GM18519 (cell line): ENCODE data around the gene WNT3A.

Experiments
- ATAC-seq: cut with Tn5 transposase; IDR thresholded peaks from one replicate; pipeline ENCODE4 v1.9.1; 2021; ENCODE audit warnings: mild to moderate bottlenecking, moderate library complexity; ENCODE audit not compliant: unreplicated experiment, low FRiP score

The WNT3A gene

GRCh38 chr1:228045871-228046270, 39.1 kb downstream of the WNT3A start:
- no peak for ATAC-seq

GRCh38 chr1:228046421-228047182, 39.8 kb downstream of the WNT3A start:
- ATAC-seq = no peak

GRCh38 chr1:228047183-228047466, 40.3 kb downstream of the WNT3A start:
- ATAC-seq = no peak

GRCh38 chr1:228048120-228048519, 41.3 kb downstream of the WNT3A start:
- no peak for ATAC-seq

- no peak for ATAC-seq
These were observed 42.0 kb downstream of the WNT3A start for GRCh38 chr1:228048659-228049298.

GRCh38 chr1:228050571-228051231, 43.9 kb downstream of the WNT3A start:
- ATAC-seq = no peak

- no peak for ATAC-seq
These were observed 51.6 kb downstream of the WNT3A start for GRCh38 chr1:228058172-228058948.

- ATAC-seq = no peak
These were observed 52.3 kb downstream of the WNT3A start for GRCh38 chr1:228058949-228059633.

GRCh38 chr1:228059634-228060457, 53.0 kb downstream of the WNT3A start:
- no peak for ATAC-seq

GRCh38 chr1:228060458-228061190, 53.8 kb downstream of the WNT3A start:
- ATAC-seq = no peak

GRCh38 chr1:228061411-228062084, 54.8 kb downstream of the WNT3A start:
- no peak for ATAC-seq

GRCh38 chr1:228062085-228062791, 55.4 kb downstream of the WNT3A start:
- no peak for ATAC-seq

GRCh38 chr1:228062812-228063211, 56.0 kb downstream of the WNT3A start:
- no peak for ATAC-seq

- no peak for ATAC-seq
These were observed 56.7 kb downstream of the WNT3A start for GRCh38 chr1:228063251-228064191.

GRCh38 chr1:228064296-228064695, 57.5 kb downstream of the WNT3A start:
- no peak for ATAC-seq

- no peak for ATAC-seq
These were observed 58.1 kb downstream of the WNT3A start for GRCh38 chr1:228064741-228065542.
